Measurements from ENCODE around the gene AIG1.
"Not testable (repeated sequence)": the region's sequence is repeated elsewhere in the genome, so short reads cannot be mapped to it uniquely, and the experiment has no call there.

The AIG1 gene

DNA sequence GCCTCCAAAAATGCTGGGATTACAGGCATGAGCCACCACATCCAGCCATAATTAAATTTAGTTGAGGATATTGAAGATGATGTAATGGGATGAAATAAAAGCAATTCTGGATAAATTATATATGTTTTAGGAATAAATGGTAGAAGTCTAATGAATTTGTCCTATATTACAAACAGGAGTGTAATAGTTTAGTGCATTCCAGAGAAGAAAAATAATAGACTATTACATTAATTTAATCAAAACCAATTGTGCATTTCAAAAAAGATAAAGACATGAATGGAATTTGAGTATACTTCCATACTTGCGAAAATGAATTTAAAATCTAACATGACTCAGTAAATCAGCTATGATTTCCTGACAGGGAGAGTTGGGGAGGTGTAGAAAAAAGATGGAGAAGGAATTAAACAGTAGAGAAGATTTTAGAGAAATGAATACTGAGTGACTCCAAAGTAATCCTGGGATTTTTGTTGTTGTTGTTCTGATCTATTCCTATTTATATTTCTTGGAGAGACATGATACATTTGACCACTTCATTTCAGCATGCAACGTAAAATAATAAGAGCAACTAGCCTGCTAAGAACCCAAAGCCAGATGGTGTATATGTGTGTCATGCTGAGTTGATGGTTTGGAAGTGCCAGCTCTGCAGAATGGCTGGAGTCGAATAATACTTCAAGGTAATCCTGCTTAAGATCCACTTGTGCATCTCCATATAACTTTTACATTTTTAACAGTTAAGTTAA, 67.4 kb downstream of the AIG1 start:
- no peak for DNase-seq (ENCODE audit: low spot score)

DNA sequence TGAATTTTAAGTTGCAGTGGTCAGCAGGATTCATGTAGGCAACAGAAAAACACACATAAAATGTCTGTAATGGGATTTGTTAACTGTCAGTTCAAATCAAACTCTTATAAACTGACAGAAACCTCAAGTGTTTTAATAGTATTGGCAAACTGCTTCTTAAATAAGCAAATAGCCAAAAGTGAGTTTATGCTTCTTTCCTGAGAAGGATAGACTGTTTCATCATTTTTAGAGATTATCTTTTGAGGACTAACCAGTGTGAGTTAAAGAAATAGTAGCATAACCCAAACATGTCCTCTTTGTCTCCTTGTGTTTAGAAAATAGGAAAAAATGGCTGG, 68.0 kb downstream of the AIG1 start:
- no peak for DNase-seq (ENCODE audit: low spot score)

DNA sequence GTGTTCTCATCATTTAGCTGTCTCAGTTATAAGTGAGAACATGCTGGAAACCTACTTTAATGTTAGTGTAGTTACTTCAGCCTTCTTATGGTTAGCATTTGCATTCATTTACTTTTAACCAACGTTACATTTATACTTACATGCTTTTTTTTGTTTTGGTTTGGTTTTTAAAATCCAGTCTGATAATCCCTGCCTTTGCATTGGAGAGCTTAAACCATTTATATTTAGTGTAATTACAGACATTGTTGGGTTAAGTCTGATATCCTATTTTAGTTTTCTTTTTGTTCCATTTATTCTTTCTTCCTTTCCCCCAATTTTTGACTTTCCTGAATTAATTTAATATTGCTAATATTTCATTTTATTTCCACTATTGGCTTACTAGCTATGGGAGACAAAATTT, 70.2 kb downstream of the AIG1 start:
- no peak for DNase-seq (ENCODE audit: low spot score)

GRCh38 chr6:143135325-143135724, 74.6 kb downstream of the AIG1 start:
- no peak for DNase-seq (ENCODE audit: low spot score)

- no peak for DNase-seq (ENCODE audit: low spot score)
Measured at GRCh38 chr6:143135797-143136561, 75.3 kb downstream of the AIG1 start.

DNA sequence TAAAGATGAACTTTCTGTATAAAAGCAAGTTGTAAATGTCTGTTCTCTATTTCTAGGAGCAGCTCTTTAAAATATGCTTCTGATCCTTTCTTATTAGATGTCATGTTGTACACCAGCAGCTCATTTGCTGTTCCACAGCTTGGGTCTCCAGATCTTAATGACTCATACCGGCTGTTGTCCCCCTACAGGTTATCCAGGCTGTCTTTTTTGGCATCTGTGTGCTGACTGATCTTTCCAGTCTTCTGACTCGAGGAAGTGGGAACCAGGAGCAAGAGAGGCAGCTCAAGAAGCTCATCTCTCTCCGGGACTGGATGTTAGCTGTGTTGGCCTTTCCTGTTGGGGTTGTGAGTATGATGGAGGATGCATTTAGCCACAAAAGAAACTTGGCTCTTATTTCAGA, 76.0 kb downstream of the AIG1 start:
- no peak for DNase-seq (ENCODE audit: low spot score)

- no peak for DNase-seq (ENCODE audit: low spot score)
Measured at GRCh38 chr6:143139239-143139784, 78.6 kb downstream of the AIG1 start.

GRCh38 chr6:143139884-143140283, 79.2 kb downstream of the AIG1 start:
- DNase-seq (ENCODE audit: low spot score), result not testable (repeated sequence)

DNA sequence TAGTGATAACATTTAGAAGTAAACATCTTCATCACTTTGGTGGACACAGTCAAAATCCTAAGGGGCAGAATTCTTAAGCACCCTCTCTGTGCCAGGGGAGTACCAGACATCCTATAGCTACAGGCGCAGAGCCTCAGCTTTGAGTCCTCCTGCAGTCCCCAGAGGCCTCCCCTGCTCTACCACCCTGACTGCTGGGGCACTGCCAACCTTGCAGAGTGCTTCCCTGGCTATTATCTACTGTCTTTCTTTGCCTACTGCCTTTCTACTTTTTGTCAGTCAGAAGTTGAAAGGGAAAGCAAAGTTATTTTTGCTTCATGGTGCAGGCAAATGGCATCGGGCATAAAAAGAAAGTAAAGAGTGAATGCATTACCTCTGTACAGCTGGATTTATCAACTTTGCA, 80.1 kb downstream of the AIG1 start:
- no peak for DNase-seq (ENCODE audit: low spot score)

DNA sequence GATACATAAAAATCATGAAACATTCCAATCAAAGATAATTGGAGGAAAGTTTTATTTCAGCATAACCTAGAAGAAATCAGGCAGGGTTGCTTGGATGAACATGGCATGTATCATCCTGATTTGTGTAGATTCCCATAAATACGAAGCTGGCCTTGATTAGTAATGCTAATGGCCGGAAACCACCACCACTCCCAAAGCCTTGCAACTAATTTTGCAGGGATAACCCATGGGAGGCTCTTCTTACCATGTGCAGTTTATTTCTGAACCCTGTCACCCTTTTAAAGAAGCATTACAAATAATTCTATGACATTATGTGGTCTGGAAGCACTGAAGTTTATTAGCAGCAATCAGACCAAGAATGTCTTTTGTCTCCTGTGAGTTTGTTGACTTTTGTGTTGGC, 80.8 kb downstream of the AIG1 start:
- DNase-seq (ENCODE audit: low spot score), result no peak

DNA sequence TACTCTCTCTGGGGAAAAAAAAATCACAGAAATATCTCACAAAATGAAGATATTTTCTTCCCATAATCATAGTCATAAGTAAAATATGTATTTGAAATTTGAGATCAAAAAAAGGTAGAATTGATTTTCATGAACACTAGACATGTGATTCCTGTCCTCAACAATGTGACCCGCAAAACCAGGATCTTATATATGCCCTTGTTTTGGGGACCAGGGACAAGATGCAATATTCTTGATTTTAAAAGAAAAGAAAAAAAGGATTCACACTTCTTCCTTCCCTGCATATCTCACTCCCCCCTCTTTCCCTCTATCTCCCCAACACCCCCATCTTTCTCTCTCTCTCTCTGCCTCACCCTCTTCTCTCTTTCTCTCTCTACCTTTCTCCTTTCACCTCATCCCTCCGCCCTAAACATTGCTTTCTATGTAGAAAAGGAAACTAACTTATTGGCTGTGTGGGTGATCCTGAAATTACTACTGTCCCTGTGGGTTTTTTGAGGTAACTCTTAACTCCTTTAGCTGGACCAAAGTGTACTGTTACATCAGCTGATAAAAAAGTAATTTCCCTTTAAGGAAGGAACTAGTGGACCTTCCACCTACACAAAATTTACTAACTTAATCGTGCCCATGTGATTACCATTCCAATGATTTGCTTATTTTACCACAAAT, 85.6 kb downstream of the AIG1 start:
- no peak for DNase-seq (ENCODE audit: low spot score)

DNA sequence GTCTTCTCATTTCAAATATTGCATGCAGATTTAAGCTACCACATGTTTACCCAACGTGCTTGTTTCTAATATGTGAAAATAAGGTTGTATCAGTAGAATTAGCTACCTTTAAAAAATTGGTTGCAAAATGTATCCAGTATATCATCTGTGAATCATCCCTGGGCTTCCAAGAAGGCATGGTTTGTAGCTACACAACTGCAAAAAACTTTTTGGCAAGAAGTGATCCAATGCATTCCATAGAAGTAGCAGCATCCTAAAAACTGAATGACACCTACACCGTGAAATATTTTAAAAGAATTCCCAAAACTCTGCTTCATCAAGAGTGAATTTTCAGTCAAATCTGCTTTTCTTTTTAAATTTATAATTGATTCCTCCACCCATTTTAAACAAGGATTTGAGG, 89.1 kb downstream of the AIG1 start:
- DNase-seq (ENCODE audit: low spot score), result no peak

DNA sequence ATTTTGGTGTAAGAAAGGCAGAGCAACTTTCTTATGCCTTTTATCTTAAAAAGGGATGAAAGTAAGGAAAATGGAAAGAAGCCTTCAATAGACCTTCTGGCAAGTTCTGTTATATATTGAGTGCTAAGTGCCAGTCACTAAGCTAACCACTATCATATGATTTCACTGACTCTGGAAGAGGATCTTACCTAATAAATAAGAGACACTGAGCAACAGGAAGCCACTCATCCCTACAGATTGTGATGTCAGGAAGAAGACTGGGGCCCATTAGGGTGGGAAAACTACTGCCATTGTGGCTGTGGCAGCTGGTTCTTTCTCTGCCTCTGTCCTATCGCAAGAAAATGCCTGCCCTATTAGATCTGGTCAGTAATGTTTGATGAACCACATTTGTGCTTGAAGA, 89.6 kb downstream of the AIG1 start:
- DNase-seq (ENCODE audit: low spot score), result no peak

- DNase-seq (ENCODE audit: low spot score), result no peak
Measured at GRCh38 chr6:143151381-143151780, 90.7 kb downstream of the AIG1 start.

DNA sequence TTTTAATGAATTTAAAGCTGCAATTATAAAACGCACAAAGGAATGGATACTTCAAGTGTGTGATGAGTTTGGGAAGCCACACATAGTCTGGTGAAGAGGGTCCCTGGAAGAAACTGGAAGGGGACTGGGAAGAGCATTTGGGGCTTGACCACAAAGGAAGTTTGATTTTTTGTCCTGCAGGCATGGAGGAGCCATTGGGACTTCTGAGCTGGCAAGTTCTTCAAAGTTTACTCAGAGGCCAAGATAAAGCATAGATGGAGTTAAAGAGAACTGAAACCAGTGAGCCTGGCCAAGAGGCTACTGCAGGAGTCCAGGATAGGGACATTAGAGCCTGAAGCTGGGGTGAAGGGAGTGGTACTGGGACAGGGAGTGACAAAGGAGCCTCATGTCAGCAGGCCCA, 95.0 kb downstream of the AIG1 start:
- DNase-seq (ENCODE audit: low spot score), result no peak

- DNase-seq (ENCODE audit: low spot score), result no peak
Measured at GRCh38 chr6:143157131-143157530, 96.4 kb downstream of the AIG1 start.

DNA sequence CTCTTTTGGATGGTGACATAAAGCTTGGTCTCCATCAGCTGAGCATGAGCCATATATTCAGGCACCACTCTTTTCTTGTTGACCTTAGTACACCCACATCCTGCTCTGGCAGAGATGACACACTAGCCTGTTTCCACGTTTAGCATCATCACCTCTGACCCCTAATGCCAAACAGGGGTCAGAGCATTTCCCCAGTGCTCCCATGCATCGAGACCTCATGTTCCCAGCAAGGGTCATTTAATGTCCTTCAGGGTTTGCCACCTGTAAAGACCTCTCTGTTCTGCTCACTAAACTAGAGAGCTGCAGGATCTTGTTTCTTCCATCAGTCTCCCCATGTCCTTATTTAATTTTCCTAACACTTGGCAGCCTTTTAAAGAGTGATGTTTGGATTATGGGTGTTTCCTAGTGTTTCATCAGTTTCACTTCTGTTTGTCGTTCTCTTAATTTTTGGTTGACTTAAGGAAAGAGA, 97.5 kb downstream of the AIG1 start:
- no peak for DNase-seq (ENCODE audit: low spot score)

DNA sequence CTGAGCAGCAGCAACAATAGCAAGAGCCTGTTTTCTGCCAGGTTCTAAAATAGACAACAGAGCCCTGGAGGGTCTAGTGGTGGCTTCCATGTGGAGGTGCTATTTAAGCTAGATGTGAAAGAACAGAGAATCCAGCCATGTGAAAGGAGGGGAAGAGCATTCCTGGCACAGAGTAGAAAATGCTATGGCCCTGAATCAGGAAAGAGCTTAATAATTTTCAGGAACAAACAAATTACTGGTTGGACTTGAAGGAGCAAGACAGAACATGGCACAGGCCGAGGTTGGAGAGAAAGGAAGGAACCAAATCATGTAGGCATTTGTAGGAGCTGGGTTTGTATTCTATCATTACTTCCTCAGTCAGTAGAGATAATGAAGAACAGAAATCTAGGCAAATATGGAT, 98.3 kb downstream of the AIG1 start:
- no peak for DNase-seq (ENCODE audit: low spot score)

GRCh38 chr6:143160015-143160414, 99.3 kb downstream of the AIG1 start:
- no peak for DNase-seq (ENCODE audit: low spot score)

GRCh38 chr6:143160439-143161220, 99.9 kb downstream of the AIG1 start:
- DNase-seq (ENCODE audit: low spot score), result no peak

DNA sequence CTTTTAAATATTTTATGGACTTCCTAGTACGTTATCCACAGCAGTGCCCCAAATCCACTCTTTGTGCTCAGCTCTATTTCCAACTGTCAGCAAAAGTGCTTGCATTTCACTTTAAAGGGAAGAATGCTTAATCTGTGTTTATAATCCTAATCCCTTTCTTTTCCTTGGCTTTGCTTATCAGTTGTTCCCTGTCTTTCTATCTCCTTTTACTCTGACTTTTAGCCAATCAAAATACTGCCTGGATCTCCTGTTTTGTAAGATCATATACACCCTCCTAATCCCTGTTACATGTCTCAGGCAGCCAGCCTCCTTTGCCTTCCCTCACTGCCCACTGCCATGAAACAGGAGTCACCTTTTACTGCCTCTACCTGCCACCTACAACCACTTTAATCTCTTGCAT, 102.9 kb downstream of the AIG1 start:
- no peak for DNase-seq (ENCODE audit: low spot score)

- no peak for DNase-seq (ENCODE audit: low spot score)
Measured at GRCh38 chr6:143164565-143165105, 103.9 kb downstream of the AIG1 start.

All from hematopoietic multipotent progenitor cell treated with erythropoietin and hydrocortisone succinate and interleukin-3 and kit ligand, for 15 days (in vitro differentiated cells).